Measurements from ENCODE around the gene SETBP1. TPM values are rescaled to one million over a fixed set of nuclear protein-coding genes. Genes with fewer than 3 reads are reported as not detected.

SETBP1 gene
- total and polyA plus RNA-seq, 2 of the 8 experiments (the other 6 are each of a cell fraction or from before 2014, with no cell fraction given): 2.0 to 6.5 TPM

- no peak for TF ChIP-seq CHD7 (IDR thresholded peaks at IDR 0.05; ENCODE audit: insufficient replicate concordance, low read length)
- TF ChIP-seq TCF12 (IDR thresholded peaks at IDR 0.05; ENCODE audit: low read depth, low read length): no peak
- no peak for TF ChIP-seq PHF8 (conservative IDR thresholded peaks at IDR 0.05; ENCODE audit: low read depth, low read length)
- no peak for TF ChIP-seq TBP (IDR thresholded peaks at IDR 0.05; ENCODE audit: low read depth, low read length)
- TF ChIP-seq SRF (IDR thresholded peaks at IDR 0.05; ENCODE audit: low read depth, low read length): no peak
- TF ChIP-seq POU5F1 (IDR thresholded peaks at IDR 0.05; ENCODE audit: low read depth, low read length): no peak
- no peak for TF ChIP-seq CHD1 (IDR thresholded peaks at IDR 0.05; ENCODE audit: low read depth, low read length)
- TF ChIP-seq EZH2 (IDR thresholded peaks at IDR 0.05; ENCODE audit: low read depth, low read length, severe bottlenecking): no peak
- no peak for TF ChIP-seq SUZ12 (IDR thresholded peaks at IDR 0.05; ENCODE audit: low read length)
- TF ChIP-seq SIN3A (conservative IDR thresholded peaks at IDR 0.05 in 1 of 2, IDR thresholded peaks at IDR 0.05 in 1 of 2; ENCODE audit: low read depth in 1 of 2, low read length in 2 of 2): no peak
- TF ChIP-seq EP300 (IDR thresholded peaks at IDR 0.05; ENCODE audit: borderline replicate concordance in 1 of 2, low read depth in 2 of 2, low read length in 2 of 2): no peak
- no peak for TF ChIP-seq CREB1 (IDR thresholded peaks at IDR 0.05)
Measured at GRCh38 chr18:44638034-44638540, 42.6 kb upstream of the SETBP1 start (continued).

Data from H1 (cell line).